Smooth muscle cell (in vitro differentiated cells): ENCODE measurements around the gene CMBL. TPM values are rescaled to one million over a fixed set of nuclear protein-coding genes. Genes with fewer than 3 reads are reported as not detected.

Source experiments
- DNase-seq: peaks from one replicate; lab custom pipeline; 2025; ENCODE audit not compliant: unreplicated experiment; lab: John Stamatoyannopoulos, UW
- H2AFZ ChIP-seq: fragments of 200-600 bp; sonication (generic); 2 replicates; pipeline ENCODE4 v1.6.0; 2016; ENCODE audit warnings: antibody characterized with exemption, low read depth, mild to moderate bottlenecking
- H3F3A ChIP-seq: fragments of 200-600 bp; sonication (generic); 2 replicates; pipeline ENCODE4 v1.6.0; 2017; ENCODE audit warnings: antibody characterized with exemption, low read depth
- H3K27ac ChIP-seq: fragments of 200-600 bp; sonication (generic); 2 replicates; pipeline ENCODE4 v1.5.1; 2016; ENCODE audit warnings: low read depth, mild to moderate bottlenecking
- H3K27me3 ChIP-seq: fragments of 200-600 bp; sonication (generic); 2 replicates; pipeline ENCODE4 v1.6.1; 2016; ENCODE audit warnings: low read depth, mild to moderate bottlenecking
- H3K36me3 ChIP-seq: fragments of 200-600 bp; sonication (generic); 2 replicates; pipeline ENCODE4 v1.5.1; 2016; ENCODE audit warnings: low read depth
- H3K4me1 ChIP-seq: fragments of 200-600 bp; sonication (generic); 2 replicates; pipeline ENCODE4 v1.5.1; 2016; ENCODE audit warnings: low read depth
- H3K4me2 ChIP-seq: fragments of 200-600 bp; sonication (generic); 2 replicates; pipeline ENCODE4 v1.6.0; 2016; ENCODE audit warnings: mild to moderate bottlenecking
- H3K4me3 ChIP-seq: fragments of 200-600 bp; sonication (generic); 2 replicates; pipeline ENCODE4 v1.5.1; 2016; ENCODE audit warnings: mild to moderate bottlenecking
- H3K79me2 ChIP-seq: fragments of 200-600 bp; sonication (generic); 2 replicates; pipeline ENCODE4 v1.6.0; 2016; ENCODE audit warnings: low read depth, mild to moderate bottlenecking
- H3K9ac ChIP-seq: fragments of 200-600 bp; sonication (generic); 2 replicates; pipeline ENCODE4 v1.6.0; 2016; ENCODE audit warnings: low read depth
- H3K9me3 ChIP-seq: fragments of 200-600 bp; sonication (generic); replicated peaks from 2 replicates; pipeline ENCODE4 v1.5.1; 2016; ENCODE audit warnings: low read depth
- H4K20me1 ChIP-seq: fragments of 200-600 bp; sonication (generic); 2 replicates; pipeline ENCODE4 v1.6.0; 2016; ENCODE audit warnings: low read depth
- WGBS: methylation state at CpG from one replicate; pipeline ENCODE4 v1.1.7; 2016; ENCODE audit warnings: low lambda C conversion rate; 5-methylcytosine and 5-hydroxymethylcytosine counted together
- polyA plus RNA-seq: library from polyadenylated mRNA; unstranded; fragments of >200 nt; fragmentation: Nextera tagmentation; extraction: Ambion mirVana; gene quantifications from 2 replicates; pipeline ENCODE4 v1.2.1, GENCODE V29; 2016
- total RNA-seq: library from RNA; depleted of rRNA; stranded (reverse); fragments of >200 nt; gene quantifications from 2 replicates; pipeline ENCODE4 v1.2.3, GENCODE V29; 2014
- TF ChIP-seq, protein P1 (sequence below): fragments of 200-600 bp; sonication (generic); IDR thresholded peaks from 2 replicates; pipeline ENCODE4 v1.5.1; 2017; ENCODE audit warnings: borderline replicate concordance, mild to moderate bottlenecking, antibody characterized with exemption; ENCODE audit not compliant: insufficient read depth, poor library complexity, severe bottlenecking

CMBL gene
- total and polyA plus RNA-seq, 2 experiments from 2014 or later: 6.3 to 12.0 TPM

DNA sequence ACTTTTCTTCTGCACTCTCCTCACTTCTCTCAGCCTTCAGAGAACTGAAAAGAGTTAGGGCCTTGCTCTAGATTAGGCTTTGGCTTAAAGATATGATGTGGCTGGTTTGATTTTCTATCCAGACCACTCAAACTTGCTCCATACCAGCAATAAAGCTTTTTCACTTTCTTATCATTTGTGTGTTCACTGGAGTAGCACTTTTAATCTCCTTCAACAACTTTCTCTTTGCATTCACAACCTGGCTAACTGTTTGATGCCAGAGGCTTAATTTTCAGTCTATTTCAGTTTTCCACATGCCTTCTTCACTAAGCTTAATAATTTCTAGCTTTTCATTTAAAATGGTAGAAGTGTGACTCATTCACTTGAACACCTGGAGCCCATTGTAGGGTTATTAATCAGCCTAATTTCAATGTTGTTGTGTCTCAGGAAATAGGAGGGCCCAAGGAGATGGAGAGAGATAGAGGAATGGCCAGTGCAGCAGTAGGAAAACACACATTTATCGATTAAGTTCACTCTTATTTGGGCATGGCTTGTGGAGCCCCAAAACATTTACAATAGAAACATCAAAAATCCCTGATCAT is 64.0 kb downstream of the CMBL start:
- H2AFZ ChIP-seq: no peak overlapping the region
- H3K4me2 ChIP-seq: no peak overlapping the region
- H3F3A ChIP-seq: no peaks in the 10 kb centered on the region
- no peaks in the 10 kb centered on the region for H4K20me1 ChIP-seq
- H3K36me3 ChIP-seq: no peaks in the 10 kb centered on the region
- H3K9me3 ChIP-seq: no peaks in the 10 kb centered on the region
- WGBS: 91% methylated on average over 1 of the region's 1 CpG
- no peak overlapping the region for H3K27ac ChIP-seq
- peaks cover 5% of the 10 kb centered on the region for H3K79me2 ChIP-seq
- H3K4me3 ChIP-seq: no peak overlapping the region
- no peaks in the 10 kb centered on the region for H3K27me3 ChIP-seq
- no peak for DNase-seq
- TF ChIP-seq, protein P1, sequence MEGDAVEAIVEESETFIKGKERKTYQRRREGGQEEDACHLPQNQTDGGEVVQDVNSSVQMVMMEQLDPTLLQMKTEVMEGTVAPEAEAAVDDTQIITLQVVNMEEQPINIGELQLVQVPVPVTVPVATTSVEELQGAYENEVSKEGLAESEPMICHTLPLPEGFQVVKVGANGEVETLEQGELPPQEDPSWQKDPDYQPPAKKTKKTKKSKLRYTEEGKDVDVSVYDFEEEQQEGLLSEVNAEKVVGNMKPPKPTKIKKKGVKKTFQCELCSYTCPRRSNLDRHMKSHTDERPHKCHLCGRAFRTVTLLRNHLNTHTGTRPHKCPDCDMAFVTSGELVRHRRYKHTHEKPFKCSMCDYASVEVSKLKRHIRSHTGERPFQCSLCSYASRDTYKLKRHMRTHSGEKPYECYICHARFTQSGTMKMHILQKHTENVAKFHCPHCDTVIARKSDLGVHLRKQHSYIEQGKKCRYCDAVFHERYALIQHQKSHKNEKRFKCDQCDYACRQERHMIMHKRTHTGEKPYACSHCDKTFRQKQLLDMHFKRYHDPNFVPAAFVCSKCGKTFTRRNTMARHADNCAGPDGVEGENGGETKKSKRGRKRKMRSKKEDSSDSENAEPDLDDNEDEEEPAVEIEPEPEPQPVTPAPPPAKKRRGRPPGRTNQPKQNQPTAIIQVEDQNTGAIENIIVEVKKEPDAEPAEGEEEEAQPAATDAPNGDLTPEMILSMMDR: no peak
- H3K9ac ChIP-seq: no peak overlapping the region
- H3K4me1 ChIP-seq: no peaks in the 10 kb centered on the region

DNA sequence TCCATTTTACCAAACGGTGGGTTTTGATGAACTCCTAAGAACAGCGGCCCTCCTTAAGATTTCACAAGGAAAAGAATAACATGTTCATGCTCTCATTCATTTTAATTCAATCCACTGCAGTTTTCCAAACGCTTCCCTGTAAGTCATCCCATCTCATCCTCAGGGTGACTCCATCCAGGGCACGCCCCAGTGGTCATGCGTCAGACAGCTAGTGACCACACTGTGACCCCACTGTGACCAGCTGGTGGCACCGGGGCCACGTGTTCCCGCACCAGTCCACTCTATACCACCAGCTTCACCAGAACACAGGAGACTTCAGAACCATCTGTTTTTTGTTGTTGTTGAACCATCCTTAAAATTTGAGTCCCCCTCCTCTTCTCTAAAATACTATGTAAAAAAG is 72.4 kb downstream of the CMBL start:
- Histone ChIP-seq H3K4me1 (no peaks in the 10 kb centered on the region), H3K27me3 (no peaks in the 10 kb centered on the region), H3K9me3 (no peaks in the 10 kb centered on the region), H3K4me3 (no peak overlapping the region), H3K9ac (no peak overlapping the region), H2AFZ (no peak overlapping the region), H3K36me3 (no peaks in the 10 kb centered on the region), H3K27ac (no peak overlapping the region), H4K20me1 (no peaks in the 10 kb centered on the region), H3F3A (no peaks in the 10 kb centered on the region), H3K4me2 (no peak overlapping the region), H3K79me2 (no peaks in the 10 kb centered on the region)
- TF ChIP-seq, protein P1: no peak
- 91% methylated on average over 8 of the region's 8 CpGs for WGBS
- DNase-seq: no peak

DNA sequence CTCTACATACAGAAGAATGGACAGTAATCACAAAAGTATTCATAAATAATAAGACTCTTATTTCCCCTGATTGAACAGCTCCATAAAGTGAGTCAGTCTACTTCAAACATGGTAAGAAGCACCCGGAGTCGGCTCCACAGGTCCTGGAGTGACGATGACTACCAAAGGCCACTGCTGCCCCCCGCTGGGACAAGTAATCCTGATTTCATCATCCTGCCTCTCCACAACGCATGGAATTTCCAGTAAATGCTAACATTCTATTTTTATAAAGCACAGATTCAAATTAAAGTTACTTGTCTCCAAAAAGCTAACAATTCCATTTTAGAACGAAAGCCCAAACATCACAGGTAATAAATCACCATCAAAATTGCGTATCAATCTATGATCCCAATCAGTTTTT is 74.2 kb downstream of the CMBL start:
- Histone ChIP-seq H4K20me1 (no peaks in the 10 kb centered on the region), H3K9ac (no peak overlapping the region), H3K27ac (no peak overlapping the region), H3K4me2 (no peak overlapping the region), H3F3A (no peaks in the 10 kb centered on the region), H3K4me3 (no peak overlapping the region), H3K27me3 (no peaks in the 10 kb centered on the region), H3K9me3 (no peaks in the 10 kb centered on the region), H3K79me2 (no peaks in the 10 kb centered on the region), H3K4me1 (no peaks in the 10 kb centered on the region), H3K36me3 (no peaks in the 10 kb centered on the region), H2AFZ (no peak overlapping the region)
- TF ChIP-seq, protein P1: peak; percentile 41
- peak; percentile 5 for DNase-seq
- 44% methylated on average over 7 of the region's 7 CpGs for WGBS

DNA sequence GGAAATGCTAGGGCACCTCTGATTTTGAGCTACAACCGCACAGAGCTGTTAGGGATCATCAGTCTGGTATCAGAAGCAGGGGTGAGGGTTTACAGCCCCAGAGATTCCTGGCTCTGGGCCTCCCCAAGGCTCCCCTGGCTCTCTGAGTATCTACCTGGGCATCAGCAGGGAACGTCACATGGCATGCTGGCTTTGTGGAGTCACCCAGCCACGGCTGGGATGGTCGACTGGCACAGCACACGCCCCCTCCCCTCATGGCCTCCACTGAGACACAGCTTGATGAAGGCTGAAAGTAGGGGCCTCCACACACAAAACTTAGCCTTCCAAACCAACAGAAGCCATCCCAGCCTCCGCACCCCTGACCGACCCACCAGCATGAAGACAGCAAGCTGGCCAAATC is 74.7 kb downstream of the CMBL start:
- H3K4me2 ChIP-seq: no peak overlapping the region
- no peaks in the 10 kb centered on the region for H3F3A ChIP-seq
- H3K4me3 ChIP-seq: no peak overlapping the region
- no peaks in the 10 kb centered on the region for H3K79me2 ChIP-seq
- no peak overlapping the region for H2AFZ ChIP-seq
- WGBS: 93% methylated on average over 7 of the region's 7 CpGs
- no peak overlapping the region for H3K27ac ChIP-seq
- no peaks in the 10 kb centered on the region for H3K9me3 ChIP-seq
- H3K27me3 ChIP-seq: no peaks in the 10 kb centered on the region
- H3K36me3 ChIP-seq: no peaks in the 10 kb centered on the region
- no peak overlapping the region for H3K9ac ChIP-seq
- DNase-seq: no peak
- TF ChIP-seq, protein P1: no peak
- H3K4me1 ChIP-seq: no peaks in the 10 kb centered on the region
- no peaks in the 10 kb centered on the region for H4K20me1 ChIP-seq
